LHCN-M2 (cell line): ENCODE data around the gene DHRS12. TPM values are rescaled to one million over a fixed set of nuclear protein-coding genes. Genes with fewer than 3 reads are reported as not detected.

Source experiments
- DNase-seq: peaks from one replicate; pipeline ENCODE4 v3.0.0-alpha.2; 2012; ENCODE audit warnings: low read depth
- polyA plus RNA-seq: library from polyadenylated mRNA; unstranded; fragments of >200 nt; gene quantifications from one replicate; pipeline ENCODE4 v1.2.1, GENCODE V29; 2012; ENCODE audit warnings: missing spikeins
- total RNA-seq: library from RNA; depleted of rRNA; stranded (reverse); fragments of >200 nt; gene quantifications from 2 replicates; pipeline ENCODE4 v1.2.3, GENCODE V29; 2014; rRNA removed

Gene DHRS12, protein sequence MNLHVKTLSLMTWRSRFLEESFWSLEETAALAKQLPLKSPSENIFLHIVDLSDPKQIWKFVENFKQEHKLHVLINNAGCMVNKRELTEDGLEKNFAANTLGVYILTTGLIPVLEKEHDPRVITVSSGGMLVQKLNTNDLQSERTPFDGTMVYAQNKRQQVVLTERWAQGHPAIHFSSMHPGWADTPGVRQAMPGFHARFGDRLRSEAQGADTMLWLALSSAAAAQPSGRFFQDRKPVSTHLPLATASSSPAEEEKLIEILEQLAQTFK
- 3.2 and 3.6 TPM in 2 replicates for total RNA-seq
- 8.4 TPM for polyA plus RNA-seq

DNA sequence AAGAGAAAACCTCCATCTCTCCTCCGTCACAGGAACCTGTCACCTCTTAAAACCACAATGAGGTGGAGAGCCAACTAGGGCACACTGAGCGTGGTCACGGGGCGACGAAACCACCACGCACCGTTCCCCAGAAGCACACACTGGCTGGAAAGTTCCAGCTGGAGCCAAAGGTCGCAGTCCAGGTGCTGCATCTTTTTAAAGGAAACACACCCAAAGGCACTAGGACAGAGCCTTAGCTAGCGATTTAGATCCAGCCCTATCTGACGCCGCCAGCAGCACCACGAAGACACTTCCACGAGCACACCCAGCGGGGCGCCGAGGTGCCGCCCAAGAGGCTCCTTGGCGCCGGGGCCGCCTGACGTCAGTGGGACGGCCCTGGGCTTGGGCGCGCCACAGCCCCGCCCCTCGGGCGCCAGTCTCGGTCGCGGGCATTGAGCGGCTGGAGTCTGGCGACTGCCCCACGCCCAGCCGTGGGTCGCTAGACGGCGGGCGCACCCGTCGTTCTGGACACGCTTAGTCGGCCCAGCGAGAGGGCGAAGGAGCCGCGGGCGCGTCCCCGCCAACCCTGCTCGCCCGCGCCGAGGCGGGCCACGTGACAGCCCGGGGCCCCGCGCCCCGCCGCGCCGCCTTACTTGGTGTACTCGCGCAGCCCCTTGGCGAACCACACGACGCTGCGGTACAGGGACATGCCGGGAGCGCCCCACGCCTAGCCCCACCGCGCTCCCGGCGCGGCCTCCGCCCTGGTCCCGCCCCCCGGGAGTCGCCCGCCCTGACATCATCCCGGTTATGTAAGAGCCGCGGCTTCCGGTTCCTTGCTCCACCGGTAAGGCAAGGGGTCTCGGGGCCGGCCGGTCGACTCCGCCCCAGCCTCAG, at the start of gene DHRS12:
DHRS12 (minus strand) TSS at position 742 of the 873 bp plus-strand sequence. CDS start 4,504 bp downstream, outside the sequence.
- DNase-seq: peak; percentile 73

DNA sequence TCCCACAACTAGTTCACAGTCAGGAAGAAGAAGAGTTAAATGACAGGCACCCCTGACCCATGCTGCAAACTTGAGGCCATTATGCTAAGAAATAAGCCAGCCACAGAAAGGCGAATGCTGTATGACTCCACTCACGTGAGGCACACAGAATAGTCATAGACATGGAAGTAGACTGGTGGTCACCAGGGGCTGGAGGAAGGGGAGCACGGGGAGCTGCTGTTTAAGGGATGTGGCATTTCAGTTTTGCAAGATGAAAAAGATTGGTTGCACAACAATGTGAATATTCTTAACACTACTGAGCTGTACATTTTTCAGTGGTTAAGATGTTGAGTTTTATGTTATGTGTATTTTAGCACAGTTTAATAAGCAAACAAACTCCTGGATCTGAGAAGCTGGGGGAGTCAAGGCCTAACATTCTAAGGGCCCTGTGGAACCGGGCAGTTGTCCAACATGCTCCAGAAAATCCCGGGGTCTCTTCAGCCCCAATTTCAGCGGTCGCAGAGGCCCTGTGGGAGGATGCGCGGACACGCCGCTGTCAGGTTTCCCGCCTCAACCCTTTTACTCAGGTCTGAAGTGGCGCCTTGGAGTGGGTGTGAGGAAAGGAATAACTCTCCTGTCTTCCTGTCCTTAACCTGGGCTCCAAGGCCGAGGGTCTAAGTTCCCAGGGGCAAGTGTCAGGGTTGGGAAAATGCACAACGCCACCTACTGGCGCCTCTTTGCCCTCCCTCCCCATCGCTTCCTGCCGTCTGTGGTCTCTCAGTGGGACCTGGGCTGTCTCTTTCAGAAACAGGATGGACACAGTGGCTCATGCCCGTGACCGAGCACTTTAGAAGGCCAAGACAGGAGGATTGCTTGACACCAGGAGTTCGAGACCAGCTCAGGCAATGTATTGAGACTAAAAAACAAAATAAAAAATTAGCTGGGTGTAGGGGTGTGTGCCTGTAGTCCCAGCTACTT, 45.5 kb upstream of the DHRS12 start:
- peak; percentile 9 for DNase-seq

DNA sequence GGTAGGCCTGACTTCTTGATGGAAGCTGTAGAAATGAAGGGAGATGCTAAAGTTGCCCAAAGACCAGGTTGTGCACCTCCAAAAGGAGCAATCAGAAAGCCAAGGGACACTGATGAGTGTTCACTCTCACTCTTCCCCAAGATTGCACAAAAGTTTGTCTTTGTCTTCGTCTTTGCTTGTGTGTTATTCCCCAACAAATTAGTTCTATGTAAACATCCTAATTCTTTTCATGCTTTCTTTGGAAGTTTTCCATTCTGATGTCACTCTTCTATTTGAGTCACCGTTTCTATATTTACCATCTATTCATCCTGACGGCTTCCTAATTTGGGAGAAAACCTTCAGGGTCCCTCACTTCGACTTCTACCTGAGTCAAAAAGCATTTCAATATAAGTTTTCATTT, 44.7 kb upstream of the DHRS12 start:
- DNase-seq: peak; percentile 20

DNA sequence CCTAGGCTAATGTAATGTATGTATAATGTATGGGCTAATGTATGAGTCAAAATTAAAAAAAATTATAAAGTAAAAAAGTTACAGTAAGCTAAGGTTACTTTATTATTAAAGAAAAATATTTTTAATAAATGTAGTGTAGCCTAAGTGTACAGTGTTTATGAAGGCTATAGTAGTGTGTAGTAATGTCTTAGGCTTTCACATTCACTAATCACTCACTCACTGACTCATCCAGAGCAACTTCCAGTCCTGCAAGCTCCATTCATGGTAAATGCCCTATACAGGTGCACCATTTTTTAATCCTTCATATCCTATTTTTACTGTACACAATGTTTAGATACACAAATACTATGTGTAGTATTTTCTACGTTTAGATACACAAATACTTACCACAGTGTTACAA, 42.8 kb upstream of the DHRS12 start:
- DNase-seq: no peak

DNA sequence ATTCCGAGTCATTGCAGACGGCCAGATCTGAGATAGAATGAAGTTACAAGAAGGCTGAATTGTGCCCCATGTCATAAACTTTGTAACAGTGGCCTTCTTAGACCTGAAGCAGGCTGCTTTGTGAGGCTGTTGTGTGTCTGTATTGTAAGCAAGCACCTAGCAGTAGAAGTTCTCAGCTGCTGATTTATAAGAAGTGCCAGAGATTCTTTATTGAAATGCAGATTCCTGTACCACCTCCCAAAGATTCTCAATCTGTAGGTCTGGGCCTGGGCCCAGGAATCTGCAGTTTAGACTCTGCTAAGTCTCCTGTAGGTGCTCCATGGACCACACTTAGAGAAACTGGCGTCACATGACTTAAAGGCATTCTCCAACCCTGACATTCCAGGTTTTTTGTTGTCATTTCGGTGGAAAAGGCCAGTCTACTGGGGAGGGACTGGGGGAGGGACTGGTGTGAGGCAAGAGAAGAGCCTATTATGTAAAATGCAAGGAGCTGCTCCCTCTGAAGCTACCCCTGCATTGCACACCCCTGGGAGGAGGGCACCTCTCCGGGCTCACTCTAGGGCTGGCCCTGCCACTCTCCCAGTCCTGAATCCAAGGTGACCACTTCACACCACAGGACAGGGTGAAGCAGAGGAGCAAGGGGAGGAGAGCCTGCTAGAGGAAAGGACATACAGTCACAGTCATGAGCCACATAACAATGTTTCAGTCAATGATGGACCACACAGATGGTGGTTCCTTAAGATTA, 41.8 kb upstream of the DHRS12 start:
- DNase-seq: no peak

DNA sequence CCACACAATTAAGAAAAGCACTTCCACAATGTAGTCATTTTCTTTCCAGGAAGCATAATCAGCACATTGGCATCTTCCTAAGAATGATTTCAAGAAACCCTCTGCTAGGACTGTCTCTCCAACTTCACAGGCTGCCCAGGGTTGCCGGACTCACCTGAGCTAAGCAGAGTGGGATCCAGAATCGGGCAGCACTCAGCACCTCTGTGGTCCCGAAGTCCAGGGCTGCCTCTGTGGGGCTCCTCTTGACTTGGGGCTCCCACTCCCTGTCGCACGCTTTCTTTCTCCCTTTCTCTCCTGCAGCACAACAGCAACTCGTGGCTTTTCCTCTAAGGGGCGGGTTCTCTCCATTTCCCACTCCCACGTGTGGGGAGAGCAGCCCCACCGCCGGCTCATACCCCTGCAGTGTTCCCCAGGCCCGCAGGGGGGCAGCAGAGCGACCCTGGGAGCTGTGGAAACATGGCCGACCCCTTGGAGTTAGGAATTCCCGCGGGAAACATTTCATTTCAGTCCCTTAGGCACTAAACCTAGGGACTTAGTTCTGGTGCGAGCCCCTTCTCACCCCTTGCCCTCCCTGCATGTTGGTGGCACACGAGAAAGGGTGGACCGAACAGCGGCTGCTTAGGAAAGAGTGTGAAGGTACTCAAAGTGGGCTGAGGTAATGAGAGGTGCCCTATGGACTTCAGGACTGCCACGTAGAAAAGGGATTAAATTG, 41.1 kb upstream of the DHRS12 start, which contains the start of gene TMEM272:
TMEM272 (minus strand) TSS at position 316 of the 712 bp plus-strand sequence. CDS start 6,647 bp downstream, outside the sequence.
- peak; percentile 43 for DNase-seq

DNA sequence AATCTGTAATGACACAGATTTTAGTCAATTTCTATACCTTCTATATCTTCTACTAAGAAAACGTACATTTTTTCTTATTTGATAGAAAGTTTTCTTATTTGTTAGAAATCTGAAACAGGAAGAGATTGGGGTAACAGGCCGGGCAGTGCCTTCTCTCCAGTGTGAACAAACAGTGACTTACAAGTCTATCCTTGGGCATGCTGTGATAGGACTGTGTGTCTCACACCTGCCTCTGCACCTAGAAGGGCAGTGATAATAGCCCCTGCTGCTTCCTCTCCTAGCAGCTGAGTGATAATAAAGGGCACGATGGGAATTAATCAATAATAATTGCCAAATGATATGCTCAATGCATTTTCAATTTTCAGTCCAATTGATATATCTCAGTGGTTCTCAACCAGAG, 39.6 kb upstream of the DHRS12 start:
- no peak for DNase-seq

DNA sequence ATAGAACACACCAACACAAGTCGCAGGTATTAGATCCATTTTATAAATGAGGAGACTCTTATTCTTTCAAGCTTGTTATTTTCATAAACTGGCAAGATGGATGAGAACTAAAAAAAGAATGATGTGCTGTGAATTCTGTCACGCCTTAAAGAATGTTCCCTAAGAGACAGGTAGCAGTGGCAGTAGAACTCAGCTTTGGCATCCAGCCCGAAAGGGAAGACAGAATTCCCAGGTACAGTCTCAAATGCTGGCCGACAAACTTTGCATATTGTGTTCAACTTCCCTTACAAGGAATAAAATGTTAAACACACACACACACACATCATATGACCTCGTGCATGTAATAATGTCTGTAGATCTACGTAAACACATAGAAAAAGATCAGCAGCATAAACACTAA, 37.8 kb upstream of the DHRS12 start:
- DNase-seq: no peak

DNA sequence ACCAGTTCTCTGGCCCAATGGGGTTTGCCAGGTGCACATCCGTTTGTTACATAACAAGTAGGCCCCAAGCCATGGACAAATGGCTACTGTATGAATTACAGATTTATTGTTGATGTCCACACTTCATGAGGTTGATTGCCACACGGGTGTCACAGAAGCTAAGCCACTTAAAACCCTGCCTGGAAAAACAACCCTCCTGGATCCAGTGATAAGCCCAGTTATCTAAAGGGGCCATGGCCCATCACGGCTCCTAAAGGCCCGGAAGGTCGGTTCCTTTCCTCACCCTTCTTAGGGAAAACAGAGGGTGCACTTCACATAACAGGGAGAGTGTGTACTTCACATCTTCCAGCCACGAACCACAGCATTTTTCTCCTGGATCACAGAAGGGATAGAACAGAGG, 37.0 kb upstream of the DHRS12 start:
- no peak for DNase-seq

DNA sequence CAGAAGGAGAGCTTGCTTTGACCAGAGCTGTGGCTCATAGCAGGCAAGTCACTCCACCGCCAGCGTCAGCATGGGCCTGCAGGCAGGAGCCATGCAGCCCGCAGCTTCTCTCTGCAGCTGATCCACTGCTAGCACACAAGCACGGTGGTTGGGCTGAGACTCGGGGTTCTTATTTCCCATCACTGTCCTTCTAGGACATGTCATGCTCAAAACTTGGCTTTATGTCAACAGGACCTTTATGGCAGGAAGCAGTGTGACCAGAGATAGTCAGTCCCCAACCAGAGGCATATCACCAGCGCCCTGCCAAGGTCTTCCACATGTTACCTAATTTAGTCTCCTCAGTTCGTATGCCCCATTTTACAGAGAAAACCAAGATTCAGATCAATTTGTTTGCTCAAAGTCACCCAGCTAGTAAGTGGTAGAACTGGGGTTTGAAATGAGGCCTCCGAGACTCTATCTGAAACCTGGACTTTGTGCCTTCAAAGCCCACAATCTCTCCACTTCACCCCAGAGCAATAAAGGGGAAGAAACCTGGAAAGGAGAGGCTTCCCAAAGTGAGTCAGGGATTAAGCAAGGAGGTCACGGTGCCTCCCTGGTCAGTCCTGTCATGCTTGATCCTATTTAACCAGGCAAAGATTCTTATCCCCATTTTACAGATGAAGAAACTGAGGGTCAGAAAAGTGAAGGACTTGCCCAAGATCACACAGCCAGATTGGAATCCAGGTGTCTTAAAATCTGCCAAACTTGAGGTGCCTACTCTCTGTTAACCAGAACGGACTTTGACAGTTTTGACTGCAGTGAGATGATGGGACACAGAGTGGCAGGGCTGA, 36.0 kb upstream of the DHRS12 start:
- DNase-seq: no peak

DNA sequence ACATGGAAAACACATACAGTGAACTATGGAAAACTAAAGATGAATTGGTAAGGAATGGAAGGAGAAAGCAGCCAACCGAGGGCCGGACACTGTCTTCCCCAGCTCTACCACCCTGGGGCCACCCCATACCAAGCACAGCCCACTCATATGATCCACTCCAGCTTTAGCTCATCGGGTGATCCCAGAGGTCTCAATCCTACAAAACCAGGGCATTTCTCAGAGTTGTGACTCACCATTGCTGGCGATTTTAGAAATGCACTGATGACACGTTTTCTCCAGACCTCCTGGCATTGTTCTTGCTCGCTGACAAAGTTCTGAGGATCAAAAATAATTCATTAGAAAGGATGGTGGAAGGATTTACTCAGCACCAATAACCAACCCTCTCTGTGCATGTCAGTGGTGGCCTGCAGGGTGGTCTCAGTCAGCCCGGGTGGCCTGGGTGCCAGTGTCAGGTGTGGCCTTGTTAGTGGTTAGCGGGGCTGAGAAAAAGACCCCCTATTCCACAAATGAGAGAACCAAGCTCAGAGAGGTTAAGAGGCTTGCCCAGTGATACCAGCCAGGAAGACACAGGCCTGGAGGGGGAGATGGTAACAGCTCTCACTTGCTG, 34.4 kb upstream of the DHRS12 start:
- DNase-seq: peak; percentile 54

DNA sequence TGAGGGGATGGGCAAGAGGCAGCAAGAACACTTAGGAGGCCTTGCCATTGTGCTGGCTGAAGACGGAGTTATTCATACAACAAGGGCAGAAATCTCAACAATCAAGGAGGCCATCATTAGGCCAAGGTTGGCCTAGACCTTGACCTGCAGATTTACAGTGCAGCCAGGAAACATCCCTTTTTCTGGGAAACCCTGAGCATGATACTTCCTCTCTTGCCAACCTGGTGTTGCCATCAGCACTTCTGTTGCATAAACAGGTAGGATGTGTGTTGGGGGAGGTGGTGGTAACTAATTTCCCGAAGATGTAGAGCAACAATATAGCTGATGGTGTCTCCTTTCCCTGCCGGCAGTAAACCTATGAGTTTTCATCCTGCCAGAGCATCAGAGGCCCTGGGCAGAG, 33.1 kb upstream of the DHRS12 start:
- no peak for DNase-seq

DNA sequence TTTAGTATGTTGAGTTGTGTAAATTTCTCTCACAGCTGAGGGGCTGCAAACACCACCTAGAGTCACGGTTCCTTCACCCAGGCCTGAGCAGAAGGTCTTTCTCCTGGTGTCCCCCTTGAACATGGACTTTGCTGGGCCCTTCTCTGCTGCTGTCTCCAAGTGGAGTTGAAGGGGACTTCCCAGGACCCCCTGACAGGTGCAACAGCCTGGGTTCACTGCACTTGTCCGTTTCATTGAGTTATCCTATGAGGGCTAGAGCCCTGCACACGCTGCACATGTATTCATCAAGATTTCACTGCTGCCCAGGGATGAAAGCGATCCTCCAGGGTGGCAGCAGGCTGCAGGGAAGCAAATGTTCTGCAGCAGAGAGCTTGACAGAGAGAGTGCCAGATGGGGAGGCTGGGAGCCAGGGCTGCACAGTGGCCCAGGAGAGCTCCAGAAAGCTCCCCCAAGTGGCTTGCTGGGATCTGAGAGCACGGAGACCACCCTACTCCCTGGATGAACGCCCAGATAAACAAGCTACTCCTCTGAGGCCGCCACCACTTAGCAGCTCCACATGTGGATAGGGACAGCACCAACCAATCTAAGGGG, 30.7 kb upstream of the DHRS12 start:
- DNase-seq: no peak

DNA sequence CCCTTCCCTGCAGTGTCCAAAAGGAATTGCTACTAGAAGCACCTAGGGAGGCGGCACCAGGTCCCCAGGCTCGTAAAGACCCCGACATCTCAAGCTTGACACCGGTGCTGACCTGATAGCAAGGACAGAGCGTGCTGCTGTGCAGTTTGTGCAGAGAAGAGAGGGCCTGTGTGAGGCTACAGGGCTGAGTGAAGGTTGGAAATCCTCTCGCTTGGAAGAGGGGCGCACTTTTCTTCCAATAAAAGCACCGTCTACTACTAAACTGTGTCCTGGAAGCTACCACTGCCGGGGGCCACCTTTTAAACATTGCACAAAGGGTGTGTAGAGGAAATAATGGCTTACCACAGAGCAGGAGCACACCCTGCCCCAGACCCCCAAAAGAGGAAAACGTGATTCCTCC, 30.0 kb upstream of the DHRS12 start:
- DNase-seq: no peak

DNA sequence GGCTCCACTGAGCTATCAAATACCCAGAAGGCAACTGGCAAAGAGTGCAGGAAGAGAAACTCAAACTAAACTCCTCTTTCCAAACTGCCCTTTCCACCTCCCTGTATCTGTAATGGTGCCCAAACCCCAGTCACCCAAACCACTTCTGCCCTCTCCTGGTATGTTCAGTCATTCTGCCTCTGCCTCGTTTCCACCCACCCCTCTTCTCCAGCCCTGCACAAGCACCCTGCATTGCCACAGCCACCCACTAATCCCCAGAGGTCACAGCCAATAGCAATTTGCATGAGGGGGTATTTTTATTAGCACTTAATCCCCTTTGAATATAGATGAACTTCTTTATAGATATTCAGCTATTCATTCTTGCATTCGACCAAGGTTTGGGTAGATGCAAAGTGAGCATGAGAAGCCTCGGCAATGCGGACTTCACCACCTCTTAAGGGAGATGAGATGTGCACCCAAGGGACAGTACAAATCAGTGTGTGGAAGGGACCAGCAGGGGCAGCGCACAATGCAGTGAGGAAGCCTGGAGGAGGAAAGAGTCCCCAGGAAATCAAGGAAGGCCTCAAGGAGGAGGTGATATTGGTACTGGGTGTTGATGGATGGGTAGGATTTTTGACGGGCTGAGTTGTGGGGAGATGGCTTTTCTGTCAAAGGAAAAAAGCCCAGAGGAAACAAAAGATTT, 28.6 kb upstream of the DHRS12 start:
- peak; percentile 17 for DNase-seq

DNA sequence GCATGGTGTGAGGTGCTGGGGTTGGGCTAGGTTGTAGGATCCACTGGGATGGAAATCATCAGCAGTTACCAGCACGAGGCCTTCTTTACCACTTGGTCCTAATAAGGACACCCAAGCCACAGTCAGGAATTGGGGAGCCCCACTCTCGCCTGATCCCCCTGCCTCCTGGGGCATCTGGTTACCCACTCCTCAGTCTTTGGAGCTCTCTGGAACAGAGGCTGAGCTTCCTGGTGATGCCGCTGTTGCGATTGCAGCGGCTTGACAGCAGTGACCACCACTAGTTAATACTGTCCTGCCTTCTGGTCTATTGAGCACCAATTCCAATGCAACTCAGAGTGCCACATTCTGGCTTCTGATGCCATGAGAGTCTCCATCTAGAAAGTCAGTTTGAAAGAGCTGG, 27.6 kb upstream of the DHRS12 start:
- DNase-seq: no peak

DNA sequence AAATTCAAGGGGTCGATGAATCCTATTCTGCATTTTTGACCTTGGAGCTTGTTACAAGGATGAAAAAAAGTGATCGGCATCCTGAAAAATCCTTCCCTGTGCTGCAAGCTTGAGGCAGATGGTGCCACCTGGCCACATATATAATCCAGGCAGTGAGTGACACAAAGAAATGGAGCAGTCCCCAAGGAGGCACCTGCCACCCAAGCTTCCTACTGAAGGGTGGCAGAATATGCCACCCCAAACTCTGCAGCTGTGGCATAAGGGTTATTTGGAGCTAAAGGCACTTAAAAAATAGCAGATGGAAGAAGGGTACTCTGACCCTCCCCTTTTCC, 25.6 kb upstream of the DHRS12 start:
- no peak for DNase-seq
